ENCODE data around the gene SLC44A2. TPM values are rescaled to one million over a fixed set of nuclear protein-coding genes. Genes with fewer than 3 reads are reported as not detected.

The SLC44A2 gene
- total RNA-seq, 4 donors from 2014 or later = 86.0 to 141 (median 113) TPM

DNA sequence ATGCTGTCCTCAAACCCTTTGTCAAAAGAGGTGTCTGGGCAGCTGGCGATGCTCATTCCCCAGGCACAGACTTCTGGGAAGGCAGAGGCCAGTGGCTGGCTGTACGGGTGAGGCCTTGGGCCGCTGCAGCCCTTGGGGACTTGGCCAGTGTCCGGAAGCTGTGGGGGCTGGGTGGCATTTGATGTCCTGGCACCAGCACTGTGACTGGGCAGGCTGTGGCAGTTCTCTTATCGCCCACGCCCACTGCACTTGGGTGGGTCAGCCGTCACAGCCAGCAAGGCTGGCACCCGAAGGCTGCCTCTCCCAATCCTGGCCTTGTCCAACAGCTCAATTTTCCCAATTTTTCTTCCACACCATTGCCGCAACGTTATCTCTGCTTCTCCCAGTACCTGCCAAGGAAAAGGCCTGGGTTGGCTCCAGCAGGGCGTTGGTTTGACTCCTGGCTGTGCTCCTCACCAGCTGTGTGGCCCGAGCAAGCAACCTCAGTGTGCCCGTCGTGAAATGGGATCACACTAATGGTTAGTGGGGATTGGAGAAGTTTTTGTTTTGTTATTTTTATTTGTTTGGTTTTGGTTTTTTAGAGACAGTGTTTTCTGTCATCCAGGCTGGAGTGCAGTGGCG, 12.7 kb upstream of the SLC44A2 start:
- H3K27me3 ChIP-seq = no peaks in the 10 kb centered on the region
- peak; percentile 86 to 95 for DNase-seq
- no peaks in the 10 kb centered on the region for H3K36me3 ChIP-seq
- no peaks in the 10 kb centered on the region for H3K9me3 ChIP-seq
- intact Hi-C loops (cut with DNase I) = no loop called here
- no peak overlapping the region for H3K4me3 ChIP-seq (replicated peaks in 1 of 3)
- peaks cover 12 to 33% of the 10 kb centered on the region in 2 donors for H3K4me1 ChIP-seq
- no peak for TF ChIP-seq POLR2A (IDR thresholded peaks at IDR 0.05)
- TF ChIP-seq, protein P1, sequence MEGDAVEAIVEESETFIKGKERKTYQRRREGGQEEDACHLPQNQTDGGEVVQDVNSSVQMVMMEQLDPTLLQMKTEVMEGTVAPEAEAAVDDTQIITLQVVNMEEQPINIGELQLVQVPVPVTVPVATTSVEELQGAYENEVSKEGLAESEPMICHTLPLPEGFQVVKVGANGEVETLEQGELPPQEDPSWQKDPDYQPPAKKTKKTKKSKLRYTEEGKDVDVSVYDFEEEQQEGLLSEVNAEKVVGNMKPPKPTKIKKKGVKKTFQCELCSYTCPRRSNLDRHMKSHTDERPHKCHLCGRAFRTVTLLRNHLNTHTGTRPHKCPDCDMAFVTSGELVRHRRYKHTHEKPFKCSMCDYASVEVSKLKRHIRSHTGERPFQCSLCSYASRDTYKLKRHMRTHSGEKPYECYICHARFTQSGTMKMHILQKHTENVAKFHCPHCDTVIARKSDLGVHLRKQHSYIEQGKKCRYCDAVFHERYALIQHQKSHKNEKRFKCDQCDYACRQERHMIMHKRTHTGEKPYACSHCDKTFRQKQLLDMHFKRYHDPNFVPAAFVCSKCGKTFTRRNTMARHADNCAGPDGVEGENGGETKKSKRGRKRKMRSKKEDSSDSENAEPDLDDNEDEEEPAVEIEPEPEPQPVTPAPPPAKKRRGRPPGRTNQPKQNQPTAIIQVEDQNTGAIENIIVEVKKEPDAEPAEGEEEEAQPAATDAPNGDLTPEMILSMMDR (IDR thresholded peaks at IDR 0.05) = no peak
- H3K27ac ChIP-seq = peak overlapping the region; percentile 62 to 83 (median 63)
- WGBS, 2 donors = 33 to 62% methylated on average over 13 to 15 of the region's 15 CpGs

DNA sequence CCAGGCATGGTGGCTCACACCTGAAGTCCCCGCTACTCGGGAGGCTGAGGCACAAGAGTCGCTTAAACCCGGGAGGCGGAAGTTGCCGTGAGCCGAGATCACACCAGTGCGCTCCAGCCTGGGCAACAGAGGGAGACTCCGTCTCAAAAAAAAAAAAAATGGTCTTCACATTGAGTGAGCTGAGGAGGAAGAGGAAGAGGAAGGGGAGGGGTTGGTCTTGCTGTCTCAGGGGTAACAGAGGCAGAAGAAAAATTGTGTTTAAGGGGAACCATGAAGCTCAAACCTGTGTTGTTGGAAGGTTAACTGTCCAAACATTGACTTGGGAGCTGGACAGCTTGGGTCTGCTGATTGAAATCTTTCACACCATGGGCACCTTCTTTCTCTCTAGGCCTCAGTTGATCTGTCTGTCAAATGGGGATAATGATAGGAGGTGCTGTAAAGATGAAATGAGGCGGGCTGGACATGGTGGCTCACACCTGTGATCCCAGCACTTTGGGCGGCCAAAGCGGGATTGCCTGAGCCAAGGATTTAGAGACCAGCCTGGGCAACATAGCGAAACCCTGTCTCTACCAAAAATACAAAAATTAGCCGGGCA, 9.8 kb upstream of the SLC44A2 start:
- H3K4me3 ChIP-seq (replicated peaks in 1 of 3) = no peak overlapping the region
- H3K9me3 ChIP-seq = no peaks in the 10 kb centered on the region
- TF ChIP-seq, protein P1 (IDR thresholded peaks at IDR 0.05) = no peak
- no peak for TF ChIP-seq POLR2A (IDR thresholded peaks at IDR 0.05)
- peaks cover 12 to 29% of the 10 kb centered on the region in 2 donors for H3K4me1 ChIP-seq
- H3K27me3 ChIP-seq = no peaks in the 10 kb centered on the region
- no peak overlapping the region for H3K27ac ChIP-seq
- no peaks in the 10 kb centered on the region for H3K36me3 ChIP-seq
- 94 to 96% methylated on average over 14 of the region's 14 CpGs for WGBS, 2 donors
- no peak for DNase-seq
- intact Hi-C loops (cut with DNase I) = no loop called here

DNA sequence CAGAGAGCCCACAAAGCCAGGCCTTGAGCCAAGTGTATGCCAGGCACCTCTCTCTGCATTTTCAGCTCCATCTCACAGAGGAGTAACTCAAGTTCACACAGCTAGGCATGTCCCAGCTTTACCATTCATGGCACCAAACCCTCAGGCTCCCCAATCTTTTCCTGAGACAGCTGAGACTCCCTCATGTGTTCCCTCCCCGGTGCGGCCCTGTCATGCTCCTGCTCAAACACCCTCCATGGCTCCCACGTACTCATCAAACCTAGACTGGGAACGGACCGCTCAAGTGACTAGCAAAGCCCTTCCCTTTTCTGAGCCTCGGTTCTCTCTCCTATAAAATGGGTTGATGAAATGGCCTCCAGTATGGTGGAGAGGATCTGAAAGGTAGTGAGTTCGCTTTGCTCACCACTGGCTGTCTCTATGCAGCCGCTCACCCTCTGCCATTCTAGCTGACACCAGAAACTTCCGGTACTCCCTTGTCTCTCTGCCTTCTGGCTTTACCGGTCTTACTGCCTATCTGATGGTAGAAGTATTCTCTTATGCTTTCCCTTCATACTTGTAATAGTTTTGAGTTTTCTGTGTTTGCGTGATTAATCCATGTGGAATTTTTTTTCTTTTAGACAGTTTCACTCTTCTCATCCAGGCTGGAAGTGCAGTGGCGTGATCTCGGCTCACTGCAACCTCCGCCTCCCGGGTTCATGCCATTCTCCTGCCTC, 7.8 kb upstream of the SLC44A2 start:
- Histone ChIP-seq H3K27ac (no peak overlapping the region), H3K9me3 (no peaks in the 10 kb centered on the region), H3K4me1 (peaks cover 5 to 18% of the 10 kb centered on the region in 2 donors), H3K4me3 (replicated peaks in 1 of 3) (no peak overlapping the region), H3K36me3 (no peaks in the 10 kb centered on the region), H3K27me3 (no peaks in the 10 kb centered on the region)
- intact Hi-C loops (cut with DNase I) = no loop called here
- no peak for DNase-seq
- TF ChIP-seq POLR2A (IDR thresholded peaks at IDR 0.05) = no peak
- TF ChIP-seq, protein P1 (IDR thresholded peaks at IDR 0.05) = no peak
- 86 to 90% methylated on average over 15 of the region's 15 CpGs for WGBS, 2 donors

DNA sequence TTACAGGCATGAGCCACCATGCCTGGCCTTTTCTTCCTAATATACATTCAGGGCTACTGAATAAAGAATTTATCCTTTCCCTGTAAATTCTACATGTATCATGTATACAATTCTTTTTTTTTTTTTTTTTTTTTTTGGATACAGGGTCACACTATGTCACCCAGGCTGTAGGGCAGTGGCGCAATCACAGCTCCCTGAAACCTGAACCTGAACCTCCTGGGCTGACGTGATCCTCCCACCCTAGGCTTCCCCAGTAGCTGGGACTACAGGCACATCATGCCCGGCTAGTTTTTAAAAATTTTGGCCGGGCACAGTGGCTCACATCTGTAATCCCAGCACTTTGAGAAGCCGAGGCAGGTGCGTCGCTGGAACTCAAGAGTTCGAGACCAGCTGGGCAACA, 6.5 kb upstream of the SLC44A2 start:
- H3K9me3 ChIP-seq = no peaks in the 10 kb centered on the region
- 95% methylated on average over 8 of the region's 8 CpGs for WGBS, 2 donors
- TF ChIP-seq, protein P1 (IDR thresholded peaks at IDR 0.05) = no peak
- TF ChIP-seq POLR2A (IDR thresholded peaks at IDR 0.05) = no peak
- H3K4me1 ChIP-seq = peaks cover 0 to 7% of the 10 kb centered on the region in 2 donors
- no peaks in the 10 kb centered on the region for H3K27me3 ChIP-seq
- DNase-seq = no peak
- no peaks in the 10 kb centered on the region for H3K36me3 ChIP-seq
- intact Hi-C loops (cut with DNase I) = no loop called here
- no peak overlapping the region for H3K4me3 ChIP-seq (replicated peaks in 1 of 3)
- no peak overlapping the region for H3K27ac ChIP-seq

DNA sequence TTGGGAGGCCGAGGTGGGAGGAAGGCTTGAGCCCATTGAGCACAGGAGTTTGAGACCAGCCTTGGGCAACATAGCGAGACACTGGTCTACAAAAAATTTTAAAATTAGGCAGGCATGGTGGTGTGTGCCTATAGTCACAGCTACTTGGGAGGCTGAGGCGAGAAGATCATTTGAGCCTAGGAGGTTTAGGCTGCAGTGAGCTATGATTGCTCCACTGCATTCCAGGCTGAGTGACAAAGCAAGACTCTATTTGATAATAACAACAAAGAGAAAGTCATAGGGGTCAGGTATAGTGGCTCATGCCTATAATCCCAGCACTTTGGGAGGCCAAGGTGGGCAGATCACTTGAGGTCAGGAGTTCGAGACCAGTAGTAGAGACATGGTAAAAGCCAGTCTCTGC, 4.6 kb upstream of the SLC44A2 start:
- intact Hi-C loops (cut with DNase I) = no loop called here
- Histone ChIP-seq H3K36me3 (no peaks in the 10 kb centered on the region), H3K4me1 (peaks cover 9 to 18% of the 10 kb centered on the region in 2 donors), H3K27me3 (no peaks in the 10 kb centered on the region), H3K9me3 (no peaks in the 10 kb centered on the region), H3K27ac (no peak overlapping the region), H3K4me3 (replicated peaks in 1 of 3) (no peak overlapping the region)
- DNase-seq = no peak
- TF ChIP-seq, protein P1 (IDR thresholded peaks at IDR 0.05) = no peak
- TF ChIP-seq POLR2A (IDR thresholded peaks at IDR 0.05) = no peak
- 93 to 96% methylated on average over 4 of the region's 4 CpGs for WGBS, 2 donors
